Esophagus squamous epithelium (tissue), 4 donors: Measurements from ENCODE around the gene NEU4.

Source experiments
- CTCF ChIP-seq, 6 experiments: fragments of 450-650 bp in 4 of 6; fragments of 200-600 bp in 2 of 6; sonication (generic) in 2 of 6; IDR thresholded peaks; one replicate each; pipeline ENCODE4 v1.5.1; 2016 to 2019; ENCODE audit warnings: antibody characterized with exemption in 6 of 6, mild to moderate bottlenecking in 4 of 6, moderate library complexity in 4 of 6
- POLR2A ChIP-seq, 4 donors: fragments of 450-650 bp; IDR thresholded peaks; one replicate each; pipeline ENCODE4 v1.6.1; 2017; ENCODE audit warnings: antibody characterized with exemption in 4 of 4, mild to moderate bottlenecking in 4 of 4, moderate library complexity in 3 of 4

- TF ChIP-seq CTCF (IDR thresholded peaks at IDR 0.05) (no peak), POLR2A (IDR thresholded peaks at IDR 0.05) (no peak)
Measured at GRCh38 chr2:241772063-241772499, 36.9 kb upstream of the NEU4 start.
